ENCODE results near the gene HTR5A.

- no peak for TF ChIP-seq POLR2A (IDR thresholded peaks at IDR 0.05; ENCODE audit: low read depth)
- TF ChIP-seq CTCF (IDR thresholded peaks at IDR 0.05) = no peak
- TF ChIP-seq EP300 (IDR thresholded peaks at IDR 0.05) = no peak
- no peak for TF ChIP-seq POLR2AphosphoS5 (IDR thresholded peaks at IDR 0.05)
Observed at GRCh38 chr7:155107126-155107525, 37.0 kb downstream of the HTR5A start.

Measured in esophagus muscularis mucosa (tissue), 4 donors.